Stimulated activated CD4-positive, alpha-beta T cell treated with anti-CD3 and anti-CD28 coated beads, TNF-alpha, amount 100 ng/mL, for 48 hours (primary cell): ENCODE results near the gene BMX.

Experiments used
- DNase-seq, 3 donors: peaks; one replicate each; pipeline ENCODE4 v3.0.0-alpha.2; 2020; ENCODE audit warnings: low read depth in 3 of 3

BMX gene

GRCh38 chrX:15500497-15500966 lies at the start of gene BMX:
Gene BMX, plus strand, starts transcription at chrX:15500807. Its CDS starts 7,547 bp downstream, at chrX:15508354.
- no peak for DNase-seq

GRCh38 chrX:15451913-15452312 lies 48.7 kb upstream of the BMX start:
- DNase-seq = no peak

- no peak for DNase-seq
Observed at GRCh38 chrX:15464704-15465103, 35.9 kb upstream of the BMX start.

GRCh38 chrX:15465347-15465746 lies 35.3 kb upstream of the BMX start:
- no peak for DNase-seq

GRCh38 chrX:15465896-15466651 lies 34.5 kb upstream of the BMX start:
- DNase-seq = no peak

- DNase-seq = no peak
Observed at GRCh38 chrX:15468036-15468435, 32.6 kb upstream of the BMX start.

- DNase-seq = no peak
Observed at GRCh38 chrX:15469613-15470012, 31.0 kb upstream of the BMX start.

GRCh38 chrX:15471028-15471427 lies 29.6 kb upstream of the BMX start:
- DNase-seq = peak; percentile 17 to 36 (median 23)

GRCh38 chrX:15472531-15472930 lies 28.1 kb upstream of the BMX start:
- no peak for DNase-seq

- no peak for DNase-seq
Observed at GRCh38 chrX:15474028-15474427, 26.6 kb upstream of the BMX start.

GRCh38 chrX:15475021-15475420 lies 25.6 kb upstream of the BMX start:
- no peak for DNase-seq

- DNase-seq = no peak
Observed at GRCh38 chrX:15475486-15475885, 25.1 kb upstream of the BMX start.

- no peak for DNase-seq
Observed at GRCh38 chrX:15483891-15484290, 16.7 kb upstream of the BMX start.

GRCh38 chrX:15492469-15492868 lies 8.1 kb upstream of the BMX start:
- DNase-seq = no peak

GRCh38 chrX:15493118-15493962 lies 7.3 kb upstream of the BMX start, which contains the start of gene PIR:
Gene PIR, minus strand, starts transcription at chrX:15493333. Its CDS starts 2,076 bp downstream, at chrX:15491257.
- DNase-seq = peak; percentile 17 to 55 (median 29)

- DNase-seq = no peak
Observed at GRCh38 chrX:15495801-15496200, 4.8 kb upstream of the BMX start.

GRCh38 chrX:15496824-15497223 lies 3.8 kb upstream of the BMX start:
- no peak for DNase-seq

GRCh38 chrX:15497865-15498264 lies 2.7 kb upstream of the BMX start:
- DNase-seq = peak in 2 of 3 donors; percentile 3 to 35

GRCh38 chrX:15498741-15499140 lies 1.9 kb upstream of the BMX start:
- no peak for DNase-seq

- DNase-seq = no peak
Observed at GRCh38 chrX:15499976-15500375, 631 bp upstream of the BMX start.

- no peak for DNase-seq
Observed at GRCh38 chrX:15501506-15501905, 899 bp downstream of the BMX start.

GRCh38 chrX:15504661-15505060 lies 4.1 kb downstream of the BMX start:
- DNase-seq = no peak

- DNase-seq = no peak
Observed at GRCh38 chrX:15505101-15505500, 4.5 kb downstream of the BMX start.
